ENCODE data around the gene SNAP23.
"Not testable (repeated sequence)": the region's sequence is repeated elsewhere in the genome, so short reads cannot be mapped to it uniquely, and the experiment has no call there.

Gene SNAP23

GRCh38 chr15:42549741-42550392 is 54.4 kb downstream of the SNAP23 start:
- no peak for TF ChIP-seq CTCF (conservative IDR thresholded peaks at IDR 0.05; ENCODE audit: control insufficient read depth, insufficient read depth, low read depth, low read length)
- peak overlapping the region; percentile 100 for H3K4me3 ChIP-seq (ENCODE audit: control insufficient read depth, low read depth, low read length)
- DNase-seq (ENCODE audit: low read depth), result no peak

- no peak overlapping the region for H3K4me3 ChIP-seq (ENCODE audit: control insufficient read depth, low read depth, low read length)
- DNase-seq (ENCODE audit: low read depth), result no peak
- no peak for TF ChIP-seq CTCF (conservative IDR thresholded peaks at IDR 0.05; ENCODE audit: control insufficient read depth, insufficient read depth, low read depth, low read length)
Observed at GRCh38 chr15:42553554-42553953, 58.1 kb downstream of the SNAP23 start.

GRCh38 chr15:42556550-42557207 is 61.2 kb downstream of the SNAP23 start:
- DNase-seq (ENCODE audit: low read depth); H3K4me3 ChIP-seq (ENCODE audit: control insufficient read depth, low read depth, low read length): not testable (repeated sequence)

GRCh38 chr15:42558739-42559138 is 63.3 kb downstream of the SNAP23 start:
- H3K4me3 ChIP-seq (ENCODE audit: control insufficient read depth, low read depth, low read length), result no peak overlapping the region
- DNase-seq (ENCODE audit: low read depth), result no peak

GRCh38 chr15:42575188-42576039 is 80.0 kb downstream of the SNAP23 start, which contains the start of gene STARD9:
STARD9 (plus strand) TSS chr15:42575606; CDS start chr15:42575716, 110 bp downstream.
- DNase-seq (ENCODE audit: low read depth), result peak; percentile 97
- no peak for TF ChIP-seq CTCF (conservative IDR thresholded peaks at IDR 0.05; ENCODE audit: control insufficient read depth, insufficient read depth, low read depth, low read length)
- peak within 1 kb of the TSS; percentile 81 for H3K4me3 ChIP-seq (ENCODE audit: control insufficient read depth, low read depth, low read length)

More at GRCh38 chr15:42558739-42559138, 63.3 kb downstream of the SNAP23 start:
- no peak for TF ChIP-seq CTCF (conservative IDR thresholded peaks at IDR 0.05; ENCODE audit: control insufficient read depth, insufficient read depth, low read depth, low read length)

GRCh38 chr15:42576040-42576594 is 80.7 kb downstream of the SNAP23 start:
- TF ChIP-seq CTCF (conservative IDR thresholded peaks at IDR 0.05; ENCODE audit: control insufficient read depth, insufficient read depth, low read depth, low read length), result no peak
- no peak for DNase-seq (ENCODE audit: low read depth)
- H3K4me3 ChIP-seq (ENCODE audit: control insufficient read depth, low read depth, low read length), result peak overlapping the region; percentile 81

Measured in fibroblast of mammary gland (primary cell).